GM12892 (cell line): Measurements from ENCODE around the gene COQ5.

Experiments
- POLR2A ChIP-seq: IDR thresholded peaks from 2 replicates; pipeline ENCODE4 v1.6.1; 2011; ENCODE audit warnings: low read depth, low read length, control low read depth
- POLR2AphosphoS5 ChIP-seq: IDR thresholded peaks from 2 replicates; pipeline ENCODE4 v1.6.1; 2011; ENCODE audit warnings: low read depth, low read length, control low read depth

GRCh38 chr12:120495186-120495730, 33.7 kb downstream of the COQ5 start:
- TF ChIP-seq POLR2A (no peak), POLR2AphosphoS5 (no peak)
